ENCODE data around the gene C1RL. TPM values are rescaled to one million over a fixed set of nuclear protein-coding genes. Genes with fewer than 3 reads are reported as not detected.

C1RL gene
- total and polyA plus RNA-seq, 2 of the 4 experiments (the other 2 are of a cell fraction): 9.1 to 12.3 TPM

GRCh38 chr12:7061138-7061537 lies 47.9 kb downstream of the C1RL start (continued):
- TF ChIP-seq ELK1 (IDR thresholded peaks at IDR 0.05; ENCODE audit: borderline replicate concordance, low read depth, low read length): no peak

- H2BK5ac ChIP-seq (ENCODE audit: low read depth, low read length, poor library complexity, severe bottlenecking): peak within 1 kb of the TSS; percentile 89
- peak within 1 kb of the TSS; percentile 80 to 92 for H4K8ac ChIP-seq (ENCODE audit: low read depth in 2 of 2, low read length in 2 of 2)
- peak within 1 kb of the TSS; percentile 90 for H3K23ac ChIP-seq (ENCODE audit: low read depth, low read length)
- H3K9ac ChIP-seq (ENCODE audit: low read depth, low read length): peak within 1 kb of the TSS; percentile 82
- BruUV-seq (replicated peaks): no TSS peak
- peak within 1 kb of the TSS; percentile 93 for H2AK9ac ChIP-seq (replicated peaks; ENCODE audit: low read depth, low read length, poor library complexity)
- peak within 1 kb of the TSS; percentile 94 for H2AFZ ChIP-seq (replicated peaks; ENCODE audit: low read length, poor library complexity)
- H4K5ac ChIP-seq (ENCODE audit: low read depth, low read length): peak within 1 kb of the TSS; percentile 82
- no peaks in the 10 kb centered on the region for H3K9me3 ChIP-seq (ENCODE audit: control insufficient read depth, insufficient read depth, low read length)
- in situ Hi-C loops (cut with MboI; ENCODE audit: low sequenced_read_pairs): loop anchor here (5.0 to 25.0 kb wide), 2 partner anchors 52 to 577 kb away; no protein-coding TSS in a partner anchor
- WGBS, 2 experiments (ENCODE audit: extremely low coverage in 2 of 2, insufficient read length in 1 of 2): no CpG with 5 or more reads among the region's 10 CpGs
- H3K79me1 ChIP-seq (ENCODE audit: low read depth in 1 of 2, low read length in 2 of 2): peaks cover 4 to 10% of the 10 kb centered on the region in 2 experiments; a peak in 3 of 4 replicates
- DNase-seq (peak; percentile 99), ATAC-seq (ENCODE audit: low read depth) (peak; percentile 99)
- H3K56ac ChIP-seq (ENCODE audit: extremely low read depth, insufficient read depth, low read length): peak within 1 kb of the TSS; percentile 92
- H3K4ac ChIP-seq (ENCODE audit: low read depth, low read length): peak within 1 kb of the TSS; percentile 96
- H4K20me1 ChIP-seq (ENCODE audit: insufficient read depth, low read length): no peaks in the 10 kb centered on the region
- H3K9me1 ChIP-seq (ENCODE audit: insufficient read depth, low read length): peaks cover 9% of the 10 kb centered on the region
- H2AK5ac ChIP-seq (ENCODE audit: low read depth, low read length): peak within 1 kb of the TSS; percentile 99
- dilution Hi-C loops (cut with HindIII; ENCODE audit: low sequenced_read_pairs, unreplicated experiment): no loop called here
- H3K4me3 ChIP-seq (ENCODE audit: insufficient read depth, low read depth, low read length): peak within 1 kb of the TSS; percentile 44
- peak within 1 kb of the TSS; percentile 90 for H3K27ac ChIP-seq (ENCODE audit: insufficient read depth, low read length)
- peaks cover 2% of the 10 kb centered on the region for H3K27me3 ChIP-seq (ENCODE audit: control insufficient read depth, insufficient read depth, low read length)
- intact Hi-C loops (cut with micrococcal nuclease): loop anchor here (1.0 to 2.0 kb wide), 7 partner anchors 32 to 578 kb away; partner anchors contain the start of genes C1R and C1RL
- peak within 1 kb of the TSS; percentile 91 for H2BK20ac ChIP-seq (ENCODE audit: low read depth, low read length)
- H4K91ac ChIP-seq (ENCODE audit: insufficient read depth, low read depth, low read length): peak within 1 kb of the TSS; percentile 98
- peak within 1 kb of the TSS; percentile 90; the same call in 2 of the 3 replicates for H2BK15ac ChIP-seq (ENCODE audit: low read depth, low read length)
- peak within 1 kb of the TSS; percentile 74 for H3K4me2 ChIP-seq (ENCODE audit: low read depth, low read length)
- CTCF ChIA-PET: interaction anchor here (0.6 to 2.3 kb wide), 10 partner anchors 8 to 84 kb away, joined by 3 to 9 read pairs (median 5); no protein-coding TSS in a partner anchor
- H3K18ac ChIP-seq (ENCODE audit: low read depth, low read length): peak within 1 kb of the TSS; percentile 88
- H2BK120ac ChIP-seq (ENCODE audit: low read depth, low read length): peak within 1 kb of the TSS; percentile 94
- H3K36me3 ChIP-seq (ENCODE audit: control insufficient read depth, insufficient read depth, low read length): peaks cover 15% of the 10 kb centered on the region; the same call in 1 of the 2 replicates
- H3K4me1 ChIP-seq (ENCODE audit: control insufficient read depth, insufficient read depth, low read length): peaks cover 7% of the 10 kb centered on the region
- POLR2A ChIA-PET (ENCODE audit: unreplicated experiment): interaction anchor here (0.6 to 0.9 kb wide), 3 partner anchors 33 to 52 kb away, joined by 3 read pairs; no protein-coding TSS in a partner anchor
- peak within 1 kb of the TSS; percentile 97 for H3K14ac ChIP-seq (replicated peaks; ENCODE audit: low read depth, low read length)
- TF ChIP-seq POLR2A (IDR thresholded peaks at IDR 0.05; ENCODE audit: low read depth, low read length) (peak; percentile 70), CHD1 (IDR thresholded peaks at IDR 0.05; ENCODE audit: low read depth, low read length) (no peak), FOS (IDR thresholded peaks at IDR 0.05; ENCODE audit: low read depth, low read length) (no peak), MAFK (IDR thresholded peaks at IDR 0.05; ENCODE audit: low read depth, low read length) (peak; percentile 83), MXI1 (IDR thresholded peaks at IDR 0.05; ENCODE audit: borderline replicate concordance, low read depth, low read length) (peak; percentile 43; the same call in 1 of the 2 replicates), RCOR1 (IDR thresholded peaks at IDR 0.05; ENCODE audit: insufficient replicate concordance, low read length) (peak; percentile 17), RAD21 (IDR thresholded peaks at IDR 0.05; ENCODE audit: low read length) (peak; percentile 99), MAZ (IDR thresholded peaks at IDR 0.05; ENCODE audit: borderline replicate concordance, low read depth, low read length) (peak; percentile 71; the same call in 1 of the 2 replicates), ELK1 (IDR thresholded peaks at IDR 0.05; ENCODE audit: borderline replicate concordance, low read depth, low read length) (no peak), USF2 (IDR thresholded peaks at IDR 0.05; ENCODE audit: low read depth, low read length) (no peak; the same call in 1 of the 2 replicates), BHLHE40 (IDR thresholded peaks at IDR 0.05; ENCODE audit: low read depth, low read length) (peak; percentile 19; the same call in 1 of the 2 replicates), NFE2L2 (IDR thresholded peaks at IDR 0.05; ENCODE audit: low read depth, low read length) (peak; percentile 98)
Observed at GRCh38 chr12:7060353-7060954, 48.6 kb downstream of the C1RL start, which contains the start of gene C1S. Gene C1S (plus strand): TSS chr12:7060718. CDS start chr12:7061913, 1,195 bp downstream.

Measured in IMR-90 (cell line).